Gastrocnemius medialis (tissue), 4 donors: ENCODE data around the gene CFAP157. TPM values are rescaled to one million over a fixed set of nuclear protein-coding genes. Genes with fewer than 3 reads are reported as not detected.

ENCODE experiments used
- ATAC-seq, 2 donors: fragments of 150-250 bp; one replicate each; pipeline ENCODE4 v1.9.1; 2016
- DNase-seq, 2 donors: peaks; one replicate each; pipeline ENCODE4 v3.0.0-alpha.2; 2019
- H3K27ac ChIP-seq, 4 donors: fragments of 200-600 bp; sonication (generic); 1 replicate in 1 of 4; 2 replicates in 3 of 4; pipeline ENCODE4 v1.5.1; 2016 to 2018; ENCODE audit warnings: mild to moderate bottlenecking in 2 of 4, moderate library complexity in 1 of 4
- H3K27me3 ChIP-seq, 3 donors: fragments of 200-600 bp; sonication (generic) in 2 of 3; 1 replicate in 1 of 3; 2 replicates in 2 of 3; pipeline versions ENCODE4 v1.5.1 to v1.6.0; 2016 to 2019; ENCODE audit warnings: mild to moderate bottlenecking in 1 of 3, moderate library complexity in 1 of 3
- H3K36me3 ChIP-seq, 2 donors: fragments of 200-600 bp; sonication (generic) in 1 of 2; one replicate each; pipeline ENCODE4 v1.5.1; 2017 to 2018
- H3K4me1 ChIP-seq, 2 donors: fragments of 200-600 bp; sonication (generic) in 1 of 2; one replicate each; pipeline ENCODE4 v1.5.1; 2016 to 2017; ENCODE audit warnings: mild to moderate bottlenecking in 2 of 2
- H3K4me3 ChIP-seq, 4 donors: fragments of 200-600 bp; sonication (generic) in 3 of 4; 1 replicate in 1 of 4; 2 replicates in 3 of 4; pipeline ENCODE4 v1.5.1; 2016 to 2019; ENCODE audit warnings: mild to moderate bottlenecking in 2 of 4
- H3K9me3 ChIP-seq, 3 donors: fragments of 200-600 bp; sonication (generic) in 2 of 3; 1 replicate in 1 of 3; 2 replicates in 2 of 3; pipeline ENCODE4 v1.5.1; 2016 to 2019
- CTCF ChIP-seq, 5 experiments: fragments of 450-650 bp in 3 of 5; fragments of 200-600 bp in 2 of 5; sonication (generic) in 2 of 5; IDR thresholded peaks in 4 of 5; conservative IDR thresholded peaks in 1 of 5; 1 replicate in 4 of 5; 2 replicates in 1 of 5; pipeline ENCODE4 v1.5.1; 2016 to 2019; ENCODE audit warnings: antibody characterized with exemption in 5 of 5, mild to moderate bottlenecking in 3 of 5, moderate library complexity in 3 of 5
- POLR2A ChIP-seq, 2 donors: fragments of 450-650 bp; IDR thresholded peaks; one replicate each; pipeline ENCODE4 v1.6.1; 2017; ENCODE audit warnings: antibody characterized with exemption in 2 of 2, mild to moderate bottlenecking in 2 of 2, moderate library complexity in 2 of 2
- in situ Hi-C, 4 donors: fragments of 200-750 bp; cut with MboI; loops; one replicate each; pipeline versions ENCODE4 v1.15.0 to v1.8.0; 2017; ENCODE audit warnings: low sequenced_read_pairs in 4 of 4
- intact Hi-C: fragments of 100-400 bp; cut with DNase I; formaldehyde crosslinking; loops from one replicate; pipeline ENCODE4 v1.15.1; 2023; ENCODE audit warnings: low total_unique reads
- total RNA-seq, 4 donors: library from RNA; depleted of rRNA; stranded (reverse); fragments of >200 nt; gene quantifications; one replicate each; pipeline versions ENCODE4 v1.1.0 to v1.2.3, GENCODE V29; 2016

The CFAP157 gene
- total RNA-seq, 4 donors from 2014 or later = not detected

- Histone ChIP-seq H3K4me3 (no peak overlapping the region), H3K27ac (peak overlapping the region in 3 of 4 donors; percentile 9 to 44 (median 33)), H3K4me1 (peaks cover 0 to 10% of the 10 kb centered on the region in 2 donors), H3K36me3 (no peaks in the 10 kb centered on the region), H3K27me3 (peaks cover 6 to 30% (median 21%) of the 10 kb centered on the region in 3 donors), H3K9me3 (no peaks in the 10 kb centered on the region)
- intact Hi-C loops (no loop called here), in situ Hi-C loops (no loop called here)
- DNase-seq (no peak), ATAC-seq (no peak)
- TF ChIP-seq CTCF (IDR thresholded peaks at IDR 0.05 in 4 of 5, conservative IDR thresholded peaks at IDR 0.05 in 1 of 5) = no peak
- no peak for TF ChIP-seq POLR2A (IDR thresholded peaks at IDR 0.05)
Measured at GRCh38 chr9:127758843-127759242, 52.1 kb downstream of the CFAP157 start.

- Histone ChIP-seq H3K4me1 (peaks cover 0 to 3% of the 10 kb centered on the region in 2 donors), H3K4me3 (peak overlapping the region in 2 of 4 donors; percentile 37 to 38), H3K27me3 (peaks cover 0 to 9% (median 2%) of the 10 kb centered on the region in 3 donors), H3K36me3 (no peaks in the 10 kb centered on the region), H3K9me3 (no peaks in the 10 kb centered on the region), H3K27ac (peak overlapping the region in 3 of 4 donors; percentile 51 to 81 (median 76))
- intact Hi-C loops (no loop called here), in situ Hi-C loops (no loop called here)
- ATAC-seq (no peak), DNase-seq (no peak)
- no peak for TF ChIP-seq POLR2A (IDR thresholded peaks at IDR 0.05)
- TF ChIP-seq CTCF (IDR thresholded peaks at IDR 0.05 in 4 of 5, conservative IDR thresholded peaks at IDR 0.05 in 1 of 5) = no peak
Measured at GRCh38 chr9:127761061-127761460, 54.3 kb downstream of the CFAP157 start.

GRCh38 chr9:127761491-127761956, 54.7 kb downstream of the CFAP157 start:
- peaks cover 0 to 3% of the 10 kb centered on the region in 2 donors for H3K4me1 ChIP-seq
- DNase-seq = no peak
- in situ Hi-C loops (no loop called here), intact Hi-C loops (no loop called here)
- H3K4me3 ChIP-seq = peak overlapping the region; percentile 16 to 38 (median 30)
- H3K36me3 ChIP-seq = no peaks in the 10 kb centered on the region
- peak overlapping the region; percentile 29 to 81 (median 64) for H3K27ac ChIP-seq
- H3K9me3 ChIP-seq = no peaks in the 10 kb centered on the region
- peak in 1 of 2 donors; percentile 19 for ATAC-seq
- TF ChIP-seq POLR2A (IDR thresholded peaks at IDR 0.05) (no peak), CTCF (IDR thresholded peaks at IDR 0.05 in 4 of 5, conservative IDR thresholded peaks at IDR 0.05 in 1 of 5) (no peak)
- peaks cover 0 to 6% (median 0%) of the 10 kb centered on the region in 3 donors for H3K27me3 ChIP-seq

- intact Hi-C loops (no loop called here), in situ Hi-C loops (no loop called here)
- H3K36me3 ChIP-seq = no peaks in the 10 kb centered on the region
- H3K27ac ChIP-seq = peak overlapping the region; percentile 29 to 81 (median 64)
- peak overlapping the region; percentile 16 to 38 (median 30) for H3K4me3 ChIP-seq
- H3K4me1 ChIP-seq = peaks cover 3 to 5% of the 10 kb centered on the region in 2 donors
- no peak for TF ChIP-seq POLR2A (IDR thresholded peaks at IDR 0.05)
- TF ChIP-seq CTCF (IDR thresholded peaks at IDR 0.05 in 4 of 5, conservative IDR thresholded peaks at IDR 0.05 in 1 of 5) = no peak
- H3K9me3 ChIP-seq = no peaks in the 10 kb centered on the region
- peaks cover 0 to under 1% (median 0%) of the 10 kb centered on the region in 3 donors for H3K27me3 ChIP-seq
- DNase-seq = peak in 1 of 2 donors; percentile 42
- ATAC-seq = peak; percentile 46 to 66
Measured at GRCh38 chr9:127762111-127762676, 55.4 kb downstream of the CFAP157 start.
